A673 (cell line): ENCODE measurements around the gene ZNF341. TPM values are rescaled to one million over a fixed set of nuclear protein-coding genes. Genes with fewer than 3 reads are reported as not detected.

ENCODE experiments used
- BruUV-seq: library from RNA; stranded (reverse); fragments of 400-500 nt; replicated peaks from 2 replicates; lab custom pipeline; 2021; lab: Mats Ljungman, UMichigan
- CTCF ChIA-PET: fragments of 300-600 bp; sonication (Branson Sonifier 250); formaldehyde crosslinking; loops from one replicate; lab custom pipeline; 2022; ENCODE audit warnings: antibody characterized with exemption; lab: Charles Lee
- POLR2A ChIA-PET: fragments of 300-600 bp; sonication (Branson Sonifier 250); formaldehyde crosslinking; loops from one replicate; lab custom pipeline; 2022; ENCODE audit warnings: antibody characterized with exemption; ENCODE audit not compliant: low non-redundant PET; lab: Charles Lee
- DNase-seq: peaks from one replicate; pipeline ENCODE4 v3.0.0-alpha.2; 2015; ENCODE audit warnings: low spot score
- H3K27ac ChIP-seq: fragments of 200-600 bp; sonication (generic); 2 replicates; pipeline ENCODE4 v1.5.1; 2016; ENCODE audit warnings: mixed run types, low read depth, mild to moderate bottlenecking, mixed read lengths, antibody characterized with exemption, low read length; ENCODE audit not compliant: poor library complexity, severe bottlenecking
- H3K27me3 ChIP-seq: fragments of 200-600 bp; sonication (generic); replicated peaks from 2 replicates; pipeline ENCODE4 v1.6.1; 2017; ENCODE audit warnings: mixed run types, low read depth, mild to moderate bottlenecking, mixed read lengths, antibody characterized with exemption, low read length; ENCODE audit not compliant: insufficient read depth, poor library complexity
- H3K36me3 ChIP-seq: fragments of 200-600 bp; sonication (generic); 2 replicates; pipeline ENCODE4 v1.6.1; 2016; ENCODE audit warnings: mixed run types, mild to moderate bottlenecking, mixed read lengths, antibody characterized with exemption, low read length; ENCODE audit not compliant: insufficient read depth, poor library complexity, severe bottlenecking
- H3K4me1 ChIP-seq: fragments of 200-600 bp; sonication (generic); 2 replicates; pipeline ENCODE4 v1.6.1; 2017; ENCODE audit warnings: mixed run types, mild to moderate bottlenecking, mixed read lengths, antibody characterized with exemption, low read length; ENCODE audit not compliant: insufficient read depth, poor library complexity, severe bottlenecking
- H3K4me3 ChIP-seq: fragments of 200-600 bp; sonication (generic); 2 replicates; pipeline ENCODE4 v1.5.1; 2016; ENCODE audit warnings: low read depth, mixed run types, mild to moderate bottlenecking, mixed read lengths, low read length; ENCODE audit not compliant: poor library complexity, severe bottlenecking
- H3K9me3 ChIP-seq: fragments of 200-600 bp; sonication (generic); 2 replicates; pipeline ENCODE4 v1.6.1; 2016; ENCODE audit warnings: mixed run types, low read depth, mild to moderate bottlenecking, mixed read lengths, antibody characterized with exemption, low read length; ENCODE audit not compliant: poor library complexity, severe bottlenecking
- EZH2 ChIP-seq: fragments of 200-600 bp; sonication (generic); IDR thresholded peaks from 2 replicates; pipeline ENCODE4 v1.6.1; 2017; ENCODE audit warnings: borderline replicate concordance, low read depth, mild to moderate bottlenecking, mixed read lengths, antibody characterized with exemption, low read length; ENCODE audit not compliant: poor library complexity, severe bottlenecking
- intact Hi-C: fragments of 100-400 bp; cut with micrococcal nuclease; formaldehyde crosslinking; loops from one replicate; pipeline ENCODE4 v1.10.0; 2022; ENCODE audit not compliant: unreplicated experiment
- total RNA-seq: library from RNA; stranded (reverse); gene quantifications from 2 replicates; pipeline ENCODE4 v1.2.3, GENCODE V29; 2021
- TF ChIP-seq, protein P1 (sequence below): fragments of 300-800, 200-600 bp; sonication (generic); conservative IDR thresholded peaks from 2 replicates; pipeline ENCODE4 v1.5.1; 2017; ENCODE audit warnings: low read depth, mild to moderate bottlenecking, antibody characterized with exemption, low read length, moderate library complexity, mixed read lengths

The ZNF341 gene
- total RNA-seq, 1 experiment from 2014 or later: 5.0 TPM

DNA sequence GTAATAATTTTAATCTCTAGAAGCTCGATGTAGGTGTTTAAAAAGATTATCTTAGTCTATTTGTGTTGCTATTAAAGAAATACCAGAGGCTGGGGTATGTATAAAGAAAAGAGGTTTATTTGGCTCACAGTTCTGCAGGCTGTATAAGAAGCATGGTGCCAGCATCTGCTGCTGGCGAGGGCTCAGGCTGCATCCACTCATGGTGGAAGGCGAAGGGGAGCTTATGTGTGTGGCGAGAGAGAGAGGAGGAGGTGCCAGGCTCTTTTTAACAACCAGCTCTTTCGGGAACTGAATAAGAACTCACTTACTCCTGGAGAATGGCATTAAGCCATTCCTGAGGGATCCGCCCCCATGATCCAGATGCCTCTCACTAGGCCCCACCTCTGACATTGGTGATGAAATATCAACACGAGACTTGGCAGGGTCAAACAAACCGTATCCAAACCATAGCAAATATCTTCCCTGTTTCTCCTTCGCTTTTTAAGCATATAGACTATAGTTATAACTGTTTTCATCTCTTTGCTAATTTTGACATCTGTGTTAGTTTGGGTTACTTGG is 103.9 kb downstream of the ZNF341 start:
- no peak for DNase-seq
- H3K9me3 ChIP-seq: peaks cover 4% of the 10 kb centered on the region
- H3K36me3 ChIP-seq: peaks cover 8% of the 10 kb centered on the region
- H3K4me1 ChIP-seq: peaks cover 43% of the 10 kb centered on the region
- no peaks in the 10 kb centered on the region for H3K27me3 ChIP-seq
- H3K4me3 ChIP-seq: no peak overlapping the region
- no TSS peak for BruUV-seq
- H3K27ac ChIP-seq: no peak overlapping the region
- ChIA-PET POLR2A (no interaction called here), CTCF (no interaction called here)
- intact Hi-C loops: no loop called here
- TF ChIP-seq EZH2: no peak
- TF ChIP-seq, protein P1, sequence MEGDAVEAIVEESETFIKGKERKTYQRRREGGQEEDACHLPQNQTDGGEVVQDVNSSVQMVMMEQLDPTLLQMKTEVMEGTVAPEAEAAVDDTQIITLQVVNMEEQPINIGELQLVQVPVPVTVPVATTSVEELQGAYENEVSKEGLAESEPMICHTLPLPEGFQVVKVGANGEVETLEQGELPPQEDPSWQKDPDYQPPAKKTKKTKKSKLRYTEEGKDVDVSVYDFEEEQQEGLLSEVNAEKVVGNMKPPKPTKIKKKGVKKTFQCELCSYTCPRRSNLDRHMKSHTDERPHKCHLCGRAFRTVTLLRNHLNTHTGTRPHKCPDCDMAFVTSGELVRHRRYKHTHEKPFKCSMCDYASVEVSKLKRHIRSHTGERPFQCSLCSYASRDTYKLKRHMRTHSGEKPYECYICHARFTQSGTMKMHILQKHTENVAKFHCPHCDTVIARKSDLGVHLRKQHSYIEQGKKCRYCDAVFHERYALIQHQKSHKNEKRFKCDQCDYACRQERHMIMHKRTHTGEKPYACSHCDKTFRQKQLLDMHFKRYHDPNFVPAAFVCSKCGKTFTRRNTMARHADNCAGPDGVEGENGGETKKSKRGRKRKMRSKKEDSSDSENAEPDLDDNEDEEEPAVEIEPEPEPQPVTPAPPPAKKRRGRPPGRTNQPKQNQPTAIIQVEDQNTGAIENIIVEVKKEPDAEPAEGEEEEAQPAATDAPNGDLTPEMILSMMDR: no peak

DNA sequence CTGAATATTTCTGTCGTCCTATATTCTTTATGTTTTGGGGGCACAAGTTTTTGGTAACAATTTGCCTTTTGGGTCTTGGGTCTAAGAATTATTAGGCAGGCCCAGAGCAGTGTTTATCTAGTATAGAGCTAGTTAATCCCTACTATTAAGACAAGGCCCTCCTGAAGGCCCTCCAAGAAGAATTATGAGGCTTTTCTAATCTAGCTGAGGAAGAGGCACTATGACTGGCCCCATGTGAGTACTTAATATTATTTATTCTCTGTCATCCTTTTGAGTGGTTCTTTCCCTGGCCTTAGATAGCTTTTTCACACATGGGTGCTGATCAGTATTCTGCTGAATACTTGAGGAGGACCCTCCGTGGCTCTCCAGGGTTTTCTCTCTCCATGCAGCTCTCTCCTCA is 104.5 kb downstream of the ZNF341 start:
- Histone ChIP-seq H3K9me3 (peaks cover 4% of the 10 kb centered on the region), H3K4me1 (peaks cover 41% of the 10 kb centered on the region), H3K27ac (peak overlapping the region; percentile 10), H3K36me3 (peaks cover 8% of the 10 kb centered on the region), H3K4me3 (no peak overlapping the region), H3K27me3 (no peaks in the 10 kb centered on the region)
- DNase-seq: no peak
- intact Hi-C loops: no loop called here
- no peak for TF ChIP-seq EZH2
- TF ChIP-seq, protein P1: no peak
- BruUV-seq: no TSS peak
- ChIA-PET CTCF (no interaction called here), POLR2A (no interaction called here)

- H3K9me3 ChIP-seq: peaks cover 4% of the 10 kb centered on the region
- BruUV-seq: no TSS peak
- no peak overlapping the region for H3K4me3 ChIP-seq
- TF ChIP-seq EZH2: no peak
- TF ChIP-seq, protein P1: no peak
- no peak for DNase-seq
- H3K36me3 ChIP-seq: peaks cover 8% of the 10 kb centered on the region
- intact Hi-C loops: no loop called here
- no peak overlapping the region for H3K27ac ChIP-seq
- H3K4me1 ChIP-seq: peaks cover 32% of the 10 kb centered on the region
- H3K27me3 ChIP-seq: no peaks in the 10 kb centered on the region
- POLR2A ChIA-PET: no interaction called here
- CTCF ChIA-PET: no interaction called here
Measured at GRCh38 chr20:33837096-33837830, 105.5 kb downstream of the ZNF341 start.
